Adrenal gland (tissue), 12 donors: ENCODE measurements around the gene SVIL. TPM values are rescaled to one million over a fixed set of nuclear protein-coding genes. Genes with fewer than 3 reads are reported as not detected.

Source experiments
- DNase-seq, 7 donors: peaks; one replicate each; pipeline ENCODE4 v3.0.0-alpha.2; 2019 to 2020
- H3K27ac ChIP-seq, 5 donors: fragments of 200-600 bp; sonication (generic) in 4 of 5; 1 replicate in 3 of 5; 2 replicates in 2 of 5; pipeline versions ENCODE4 v1.5.1 to v1.8.0; 2016 to 2020; ENCODE audit warnings: mild to moderate bottlenecking in 1 of 5
- H3K27me3 ChIP-seq: fragments of 200-600 bp; 2 replicates; pipeline ENCODE4 v1.8.0; 2021
- H3K36me3 ChIP-seq, 2 donors: fragments of 200-600 bp; replicated peaks in 1 of 2; 1 replicate in 1 of 2; 2 replicates in 1 of 2; pipeline versions ENCODE4 v1.5.1 to v1.8.0; 2018 to 2022
- H3K4me1 ChIP-seq, 2 donors: fragments of 200-600 bp; replicated peaks in 1 of 2; 1 replicate in 1 of 2; 2 replicates in 1 of 2; pipeline versions ENCODE4 v1.5.1 to v1.8.0; 2018 to 2021
- H3K4me3 ChIP-seq, 4 donors: fragments of 200-600 bp; sonication (generic) in 3 of 4; one replicate each; pipeline ENCODE4 v1.5.1; 2016 to 2018
- H3K9me3 ChIP-seq, 3 donors: fragments of 200-600 bp; sonication (generic) in 1 of 3; replicated peaks in 1 of 3; 1 replicate in 2 of 3; 2 replicates in 1 of 3; pipeline versions ENCODE4 v1.5.1 to v1.8.0; 2016 to 2021
- CTCF ChIP-seq, 6 experiments: fragments of 450-650 bp in 4 of 6; fragments of 200-600 bp in 2 of 6; sonication (generic) in 1 of 6; IDR thresholded peaks; 1 replicate in 5 of 6; 2 replicates in 1 of 6; pipeline versions ENCODE4 v1.5.1 to v1.8.0; 2016 to 2021; ENCODE audit warnings: antibody characterized with exemption in 6 of 6, mild to moderate bottlenecking in 2 of 6, moderate library complexity in 1 of 6
- POLR2A ChIP-seq, 2 donors: fragments of 450-650 bp; IDR thresholded peaks; one replicate each; pipeline ENCODE4 v1.6.1; 2017; ENCODE audit warnings: antibody characterized with exemption in 2 of 2, mild to moderate bottlenecking in 2 of 2, moderate library complexity in 1 of 2
- WGBS, 4 donors: extraction: QIAGEN DNeasy Blood & Tissue Kit in 2 of 4; methylation state at CpG; one replicate each; pipeline versions ENCODE4 v1.1.5 to v1.1.7; 2013 to 2017; 5-methylcytosine and 5-hydroxymethylcytosine counted together
- intact Hi-C, 2 donors: fragments of 100-400 bp; cut with DNase I; formaldehyde crosslinking; loops; one replicate each; pipeline versions ENCODE4 v1.14.1 to v1.15.0; 2022 to 2023
- polyA plus RNA-seq, 3 donors: library from polyadenylated mRNA; stranded (reverse); fragments of 200-250 nt in 2 of 3; fragments of 350-450 nt in 1 of 3; fragmentation: Illumina TruSeq in 1 of 3; extraction: RNeasy Lipid Tissue Mini Kit (QIAGEN cat#74804) in 1 of 3; gene quantifications; one replicate each; pipeline ENCODE4 v1.2.3, GENCODE V29; 2013 to 2014
- total RNA-seq, 9 donors: library from RNA; depleted of rRNA in 4 of 9; stranded (reverse); fragments of >200 nt in 4 of 9; fragments of 120-200 nt in 1 of 9; fragmentation: NEBNext Ultra II Directional in 1 of 9; extraction: Animal tissue kit (Norgen Biotek cat#: 25700) in 1 of 9; gene quantifications; one replicate each; pipeline versions ENCODE4 v1.1.0 to v1.2.4, GENCODE V29; 2013 to 2023
- donor health status: healthy with polysubstance abuse.
- donor health status: Bipolar disorder and iron deficiency.
- donor health status: DM: yes; HTN: yes; CAD: no.
- donor health status: DM: no; HTN: no; CAD: no.
- donor health status: DM: no; HTN: no; CAD: no.
- donor health status: DM: yes; HTN: yes; CAD: no.

SVIL gene
- total and polyA plus RNA-seq, 12 donors = 6.7 to 73.1 (median 26.0) TPM

- no peaks in the 10 kb centered on the region for H3K9me3 ChIP-seq
- intact Hi-C loops = no loop called here
- no peaks in the 10 kb centered on the region for H3K36me3 ChIP-seq
- no peak overlapping the region for H3K4me3 ChIP-seq
- no peaks in the 10 kb centered on the region for H3K27me3 ChIP-seq
- 73 to 86% (median 81%) methylated on average over 1 of the region's 1 CpG for WGBS, 4 donors
- H3K4me1 ChIP-seq = no peaks in the 10 kb centered on the region
- TF ChIP-seq CTCF (IDR thresholded peaks at IDR 0.05) (no peak), POLR2A (IDR thresholded peaks at IDR 0.05) (no peak)
- H3K27ac ChIP-seq = no peak overlapping the region
- no peak for DNase-seq
These were observed 132.4 kb downstream of the SVIL start for GRCh38 chr10:29502351-29502750.

GRCh38 chr10:29501692-29502091 lies 133.1 kb downstream of the SVIL start:
- no peaks in the 10 kb centered on the region for H3K9me3 ChIP-seq
- no peak overlapping the region for H3K4me3 ChIP-seq
- no peak overlapping the region for H3K27ac ChIP-seq
- H3K27me3 ChIP-seq = no peaks in the 10 kb centered on the region
- intact Hi-C loops = no loop called here
- 82 to 87% (median 83%) methylated on average over 7 of the region's 7 CpGs for whole genome bisulfite sequencing, 4 donors
- DNase-seq = no peak
- TF ChIP-seq POLR2A (IDR thresholded peaks at IDR 0.05) = no peak
- no peak for TF ChIP-seq CTCF (IDR thresholded peaks at IDR 0.05)
- H3K36me3 ChIP-seq = no peaks in the 10 kb centered on the region
- no peaks in the 10 kb centered on the region for H3K4me1 ChIP-seq

- TF ChIP-seq CTCF (IDR thresholded peaks at IDR 0.05) (no peak), POLR2A (IDR thresholded peaks at IDR 0.05) (no peak)
- Histone ChIP-seq H3K4me3 (no peak overlapping the region), H3K4me1 (no peaks in the 10 kb centered on the region), H3K27me3 (no peaks in the 10 kb centered on the region), H3K9me3 (no peaks in the 10 kb centered on the region), H3K27ac (no peak overlapping the region), H3K36me3 (no peaks in the 10 kb centered on the region)
- WGBS, 4 donors = 85 to 90% (median 88%) methylated on average over 13 of the region's 13 CpGs
- intact Hi-C loops = loop anchor here (5.0 to 10.0 kb wide), 2 partner anchors 115 to 123 kb away; no protein-coding TSS in a partner anchor
- DNase-seq = peak in 1 of 7 donors; percentile 37
These were observed 134.7 kb downstream of the SVIL start for GRCh38 chr10:29499993-29500537.

GRCh38 chr10:29496341-29497162 lies 138.2 kb downstream of the SVIL start:
- H3K27ac ChIP-seq = no peak overlapping the region
- peaks cover 0 to 30% of the 10 kb centered on the region in 2 donors for H3K36me3 ChIP-seq
- intact Hi-C loops = loop anchor here (5.0 to 10.0 kb wide), 2 partner anchors 112 to 119 kb away; no protein-coding TSS in a partner anchor
- no peaks in the 10 kb centered on the region for H3K4me1 ChIP-seq
- H3K27me3 ChIP-seq = no peaks in the 10 kb centered on the region
- H3K9me3 ChIP-seq = no peaks in the 10 kb centered on the region
- DNase-seq = peak; percentile 74 to 90 (median 83)
- TF ChIP-seq POLR2A (IDR thresholded peaks at IDR 0.05) = no peak
- TF ChIP-seq CTCF (IDR thresholded peaks at IDR 0.05) = peak; percentile 88 to 96 (median 90)
- no peak overlapping the region for H3K4me3 ChIP-seq
- 26 to 29% (median 27%) methylated on average over 14 of the region's 14 CpGs for WGBS, 4 donors
